HG02623 (cell line): ENCODE measurements around the gene PDE3B.
"Not testable (repeated sequence)": the region's sequence is repeated elsewhere in the genome, so short reads cannot be mapped to it uniquely, and the experiment has no call there.

Experiments used
- ATAC-seq: cut with Tn5 transposase; IDR thresholded peaks from one replicate; pipeline ENCODE4 v1.9.1; 2021; ENCODE audit warnings: moderate library complexity; ENCODE audit not compliant: unreplicated experiment

PDE3B gene

DNA sequence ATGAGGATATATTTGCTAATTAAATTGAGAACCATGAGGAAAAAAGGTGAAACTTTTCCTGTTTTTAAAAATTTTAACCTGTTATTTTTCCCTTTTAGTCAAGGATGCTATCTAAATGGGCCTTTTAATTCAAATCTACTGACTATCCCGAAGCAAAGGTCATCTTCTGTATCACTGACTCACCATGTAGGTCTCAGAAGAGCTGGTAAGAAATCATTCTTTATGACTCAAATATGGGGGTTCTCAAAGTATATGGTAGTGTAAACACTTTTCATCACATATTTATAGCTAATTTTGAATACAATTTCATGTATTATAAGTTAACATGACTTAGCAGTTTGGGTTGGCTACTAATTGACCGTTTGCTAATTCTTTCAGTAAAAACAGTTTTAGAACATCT lies 160.2 kb downstream of the PDE3B start:
- ATAC-seq: no peak

DNA sequence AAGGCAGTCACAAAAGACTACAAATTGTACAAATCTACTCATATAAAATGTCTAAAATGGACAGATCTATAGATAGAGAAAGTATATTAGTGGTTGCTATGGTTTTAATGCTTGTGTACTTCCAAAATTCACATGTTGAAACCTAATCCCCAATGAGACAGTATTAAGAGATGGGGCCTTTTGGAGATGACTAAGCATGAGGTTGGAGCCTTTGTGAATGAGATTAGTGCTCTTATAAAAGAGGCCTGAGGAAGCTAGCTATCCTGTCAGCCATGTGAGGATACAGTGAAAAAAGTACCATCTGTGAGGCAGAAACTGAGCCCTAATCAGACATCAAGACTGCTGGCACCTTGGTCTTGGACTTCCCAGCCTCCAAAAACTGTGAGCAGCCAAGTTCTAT lies 165.9 kb downstream of the PDE3B start:
- no peak for ATAC-seq

DNA sequence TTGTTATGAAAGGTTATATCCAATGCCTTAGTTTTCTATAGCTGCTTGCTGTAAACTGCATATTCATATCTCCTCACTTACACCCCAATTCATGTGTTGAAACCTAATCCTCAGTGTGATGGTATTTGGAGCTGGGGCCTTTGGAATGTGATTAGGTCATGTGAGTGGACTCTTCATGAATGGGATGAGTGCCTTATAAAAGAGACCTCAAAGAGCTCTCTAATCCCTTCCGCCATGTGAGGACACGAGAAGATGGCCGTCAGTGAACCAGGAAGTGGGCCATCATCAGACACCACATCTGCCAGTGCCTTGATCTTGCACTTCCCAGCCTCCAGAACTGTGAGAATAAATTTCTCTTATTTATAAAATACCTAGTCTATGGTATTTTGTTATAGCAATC lies 169.2 kb downstream of the PDE3B start:
- ATAC-seq: no peak

DNA sequence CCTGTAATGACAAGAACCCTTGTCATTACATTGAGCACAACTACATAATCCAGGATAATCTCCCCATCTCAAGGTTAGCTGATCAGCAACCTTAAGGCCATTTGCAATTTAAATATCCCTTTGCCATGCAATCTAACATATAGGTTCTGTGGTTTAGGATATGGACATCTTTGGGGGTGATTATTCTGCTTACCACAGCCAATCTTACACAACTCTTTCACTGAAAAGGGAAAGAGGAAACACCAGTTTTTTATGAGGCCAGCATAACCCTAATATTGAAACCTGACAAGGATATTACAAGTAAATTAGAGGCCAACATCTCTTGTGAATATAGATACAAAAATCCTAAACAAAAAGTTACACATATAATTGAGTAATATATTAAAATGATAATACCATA lies 169.9 kb downstream of the PDE3B start:
- no peak for ATAC-seq

DNA sequence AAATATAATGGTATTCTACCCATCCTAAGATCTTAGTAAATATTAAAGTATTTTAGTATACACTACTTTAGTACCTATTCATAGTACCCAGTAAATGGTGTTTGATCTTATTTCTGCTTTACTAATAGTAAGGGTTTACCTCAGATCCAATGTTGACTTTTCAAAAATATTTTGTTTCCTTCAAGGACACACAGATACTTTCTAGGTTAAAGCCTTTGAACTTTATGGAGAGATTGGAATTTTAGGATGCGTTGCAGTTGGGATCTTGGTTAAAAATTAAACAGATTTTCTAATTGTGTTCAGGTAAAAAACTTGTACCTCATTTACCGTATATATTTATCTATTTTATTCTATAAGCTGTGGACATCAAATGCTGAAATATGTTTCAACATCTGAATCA lies 175.2 kb downstream of the PDE3B start:
- ATAC-seq: no peak

DNA sequence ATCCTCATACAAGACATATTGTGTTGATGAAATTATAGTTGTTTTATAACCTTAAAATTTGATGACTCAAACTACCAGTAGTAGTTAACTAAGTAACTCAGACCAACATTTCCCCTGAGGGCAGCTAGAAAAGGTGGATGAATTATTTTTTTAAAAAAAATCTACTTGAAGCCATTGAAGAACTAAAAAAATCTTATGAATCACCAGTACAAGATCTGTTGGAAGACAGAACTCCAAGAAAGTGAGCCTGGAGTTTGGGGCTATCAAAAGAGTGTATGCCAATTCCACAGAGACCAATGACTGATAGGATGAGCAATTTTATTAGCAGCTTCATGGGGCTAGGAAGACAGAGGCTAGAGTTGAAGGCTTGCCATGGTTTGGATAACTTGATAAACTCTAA lies 176.0 kb downstream of the PDE3B start:
- ATAC-seq: no peak

DNA sequence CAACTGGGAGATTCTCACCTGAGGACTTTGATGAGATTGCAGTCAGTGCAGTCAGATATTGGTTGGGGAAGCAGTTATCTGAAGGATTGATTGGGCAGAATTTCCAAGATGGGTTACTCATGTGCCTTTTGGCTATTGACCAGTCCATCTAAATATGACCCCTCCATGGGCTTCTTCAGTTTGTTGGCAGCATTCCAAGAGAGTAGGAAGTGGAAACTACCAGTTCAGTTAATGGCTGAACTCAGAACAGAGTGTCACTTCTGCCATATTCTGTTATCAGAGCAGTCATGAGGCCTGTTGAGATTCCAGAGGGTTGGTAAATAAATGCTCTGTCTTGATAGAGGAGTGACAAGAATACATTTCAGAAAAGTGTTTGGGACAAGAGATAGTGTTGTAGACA lies 177.4 kb downstream of the PDE3B start:
- ATAC-seq: no peak

DNA sequence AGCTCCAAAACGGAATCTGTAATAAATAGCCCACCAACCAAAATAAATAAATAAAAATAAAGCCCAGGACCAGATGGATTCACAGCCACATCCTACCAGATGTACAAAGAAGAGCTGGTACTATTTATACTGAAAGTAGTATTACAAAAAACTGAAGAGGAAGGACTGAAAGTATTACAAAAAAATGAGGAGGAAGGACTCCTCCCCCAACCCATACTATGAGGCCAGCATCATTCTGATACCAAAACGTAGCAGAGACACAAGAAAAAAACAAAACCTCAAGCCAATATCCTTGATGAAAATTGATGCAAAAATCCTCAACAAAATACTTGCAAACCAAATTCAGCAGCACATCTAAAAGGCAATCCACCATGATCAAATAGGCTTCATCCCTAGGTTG lies 183.0 kb downstream of the PDE3B start:
- ATAC-seq: no peak

DNA sequence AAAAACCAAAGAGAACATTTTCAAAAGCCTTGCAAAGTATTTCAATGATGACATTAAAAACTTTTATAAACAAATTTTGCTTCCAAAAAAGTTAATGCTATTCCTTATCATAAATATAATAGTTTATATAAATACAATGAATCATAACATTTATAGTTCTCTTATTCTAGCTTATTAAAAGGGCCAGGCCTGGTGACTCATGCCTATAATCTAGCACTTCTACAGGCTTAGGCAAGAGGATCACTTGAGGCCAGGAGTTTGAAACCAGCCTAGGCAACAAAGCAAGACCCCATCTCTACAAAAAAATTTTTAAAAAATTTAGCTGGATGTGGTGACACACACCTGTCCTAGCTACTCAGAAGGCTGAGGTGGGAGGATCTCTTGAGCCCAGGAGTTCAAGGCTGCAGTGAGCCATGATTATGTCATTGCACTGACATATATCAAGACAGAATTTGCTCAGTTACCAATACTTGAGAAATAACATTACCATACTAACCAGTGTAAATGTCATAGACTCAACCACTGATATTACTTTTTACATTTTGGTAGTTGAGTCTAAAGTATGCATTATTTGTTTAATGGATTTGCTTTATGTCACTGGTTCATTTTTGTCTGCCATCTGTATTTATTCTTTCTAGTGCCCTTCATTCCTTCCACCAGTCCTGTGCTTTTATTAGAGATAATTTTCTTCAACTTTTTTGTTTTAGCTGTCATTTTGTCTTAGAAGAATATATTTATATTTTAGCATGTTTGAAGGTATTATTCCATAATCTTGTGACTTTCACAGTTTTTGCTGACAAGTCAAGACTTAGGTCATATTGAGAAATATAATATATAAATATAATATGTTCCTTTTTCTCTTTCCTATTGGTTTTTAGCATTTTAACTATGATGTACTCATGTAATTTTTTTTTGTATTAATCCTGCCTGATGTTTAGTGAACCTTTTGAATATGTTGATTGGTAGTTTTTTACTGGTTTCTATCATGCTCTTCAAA lies 192.2 kb downstream of the PDE3B start:
- no peak for ATAC-seq

DNA sequence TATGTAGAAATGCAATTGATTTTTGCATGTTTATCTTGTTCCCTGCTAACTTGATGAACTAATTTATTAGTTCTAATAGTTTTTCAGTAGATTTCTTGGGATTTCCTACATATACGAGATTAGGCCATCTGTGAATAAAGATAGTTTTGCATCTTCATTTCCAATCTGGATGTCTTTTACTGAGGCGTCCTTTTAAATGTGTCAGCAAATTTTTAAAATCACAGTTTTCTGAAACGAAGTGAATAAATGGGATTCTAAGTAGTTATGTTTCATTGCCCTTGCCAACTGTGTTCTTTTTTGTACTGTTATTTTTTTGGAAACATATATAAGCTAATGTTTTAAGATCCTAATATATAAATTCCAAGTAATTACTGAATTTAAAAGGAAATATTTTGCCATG lies 198.4 kb downstream of the PDE3B start:
- no peak for ATAC-seq

DNA sequence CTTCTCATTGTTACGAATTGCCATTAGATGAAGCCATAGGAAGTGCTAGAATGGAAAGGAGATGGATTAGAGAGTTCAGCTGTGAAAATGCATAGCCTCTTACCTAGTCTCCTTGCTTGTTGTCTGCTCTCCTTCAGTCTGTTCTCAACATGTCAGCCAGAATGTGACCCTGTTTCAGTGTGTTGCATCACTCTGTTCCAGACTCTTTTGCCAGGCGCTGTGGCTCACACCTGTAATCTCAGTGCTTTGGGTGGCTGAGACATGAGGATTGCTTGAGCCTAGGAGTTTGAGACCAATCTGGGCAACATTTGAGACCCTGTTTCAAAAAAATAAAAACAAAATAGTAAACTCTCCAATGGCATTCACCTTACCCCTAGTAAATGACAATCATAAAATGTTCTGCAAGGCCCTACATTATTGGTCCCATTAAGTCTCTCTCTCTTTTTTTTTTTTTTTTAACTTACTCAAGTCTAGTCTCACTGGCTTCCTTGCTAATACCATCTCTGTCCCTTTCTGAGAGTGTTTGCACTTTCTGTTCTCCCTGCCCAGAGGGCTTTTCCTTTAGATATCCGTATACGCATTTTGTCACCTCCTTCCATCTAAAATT lies 209.1 kb downstream of the PDE3B start:
- ATAC-seq: no peak

DNA sequence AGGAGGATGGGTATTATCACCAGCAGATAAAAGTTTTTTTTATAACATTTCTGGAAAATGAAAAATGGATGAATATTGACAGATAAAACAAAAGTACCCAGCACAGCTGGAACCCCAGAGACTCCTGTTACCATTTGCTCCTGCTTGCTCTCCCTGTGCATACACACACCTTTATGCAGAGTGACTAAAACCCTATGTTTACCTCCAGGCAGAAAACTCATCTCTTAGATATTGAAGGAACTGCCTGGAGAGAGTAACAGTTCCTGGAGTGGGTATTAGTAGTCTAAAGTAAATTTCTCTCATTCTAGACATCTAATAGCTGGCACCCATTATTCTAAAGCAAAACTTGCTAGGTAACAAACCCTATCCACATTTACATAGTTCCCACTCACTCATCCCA lies 210.5 kb downstream of the PDE3B start:
- ATAC-seq: no peak

DNA sequence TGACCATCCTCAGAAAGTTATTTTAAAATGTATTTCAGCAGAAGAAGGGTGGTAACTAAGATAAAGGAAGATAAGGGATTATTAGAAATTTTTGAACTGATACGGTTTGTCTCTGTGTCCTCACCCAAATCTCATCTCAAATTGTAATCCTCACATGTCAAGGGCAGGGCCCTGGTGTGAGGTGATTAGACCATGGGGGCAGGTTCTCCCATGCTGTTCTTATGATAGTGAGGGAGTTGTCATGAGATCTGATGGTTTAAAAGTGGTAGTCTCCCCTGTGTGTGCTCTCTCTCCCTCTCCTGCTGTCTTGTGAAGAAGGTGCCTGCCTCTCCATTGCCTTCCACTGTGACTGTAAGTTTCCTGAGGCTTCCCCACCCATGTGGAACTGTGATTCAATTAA lies 212.3 kb downstream of the PDE3B start:
- ATAC-seq: no peak

DNA sequence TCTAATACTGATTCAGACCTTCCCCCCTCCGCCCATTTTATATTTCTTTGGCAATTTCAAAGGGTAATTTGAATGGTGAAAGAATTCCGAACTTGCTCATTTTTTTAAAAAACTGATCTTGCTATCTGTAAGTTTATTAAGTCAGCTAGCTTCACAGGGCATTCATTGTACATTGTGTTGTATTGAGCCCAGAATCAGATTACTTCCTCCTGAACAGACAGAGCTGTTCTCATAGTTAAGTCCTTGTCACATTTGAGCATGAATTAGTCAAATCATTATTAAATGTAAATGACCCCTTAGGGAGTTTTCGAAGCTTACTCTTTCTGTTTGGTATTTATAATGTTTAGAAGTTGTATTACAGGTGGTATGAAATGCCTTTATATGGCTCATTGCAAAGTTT lies 214.0 kb downstream of the PDE3B start:
- ATAC-seq: no peak

DNA sequence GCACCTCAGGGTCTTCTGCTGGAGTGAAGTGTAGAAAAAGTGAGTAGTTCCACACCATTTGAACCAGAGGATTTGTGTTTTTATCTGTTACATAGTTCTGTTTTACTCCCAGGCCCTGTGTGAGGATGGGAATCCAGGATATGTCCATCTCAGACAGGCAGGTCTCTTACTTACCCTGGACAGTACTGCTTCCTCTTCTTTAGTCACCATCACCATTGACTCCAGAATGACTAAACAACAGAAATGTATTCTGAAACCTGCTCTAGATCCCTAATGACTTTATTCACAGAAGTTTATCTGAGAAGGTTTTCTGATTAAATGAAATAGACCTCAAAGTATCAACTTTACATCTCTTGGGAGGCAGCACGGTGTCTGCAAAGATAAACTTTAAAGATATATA lies 214.8 kb downstream of the PDE3B start:
- ATAC-seq: no peak

DNA sequence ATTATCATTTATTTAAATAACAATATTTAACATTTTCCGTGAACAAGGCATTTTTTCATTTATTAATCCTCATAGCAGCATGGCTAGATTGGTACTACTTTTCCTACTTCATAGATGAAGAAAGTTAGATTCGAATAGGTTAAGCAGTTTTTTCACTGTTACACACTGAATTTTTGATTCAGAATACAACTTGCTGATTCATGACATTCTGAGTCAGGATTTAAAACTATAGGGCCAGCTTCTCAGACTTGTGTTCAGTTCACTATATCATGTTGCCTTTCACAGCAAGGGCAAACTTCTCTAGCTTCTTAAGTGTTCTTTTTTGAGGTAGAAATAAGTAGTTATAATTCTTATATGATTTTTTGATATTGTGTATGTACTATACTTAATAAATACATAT lies 216.9 kb downstream of the PDE3B start:
- ATAC-seq: no peak

DNA sequence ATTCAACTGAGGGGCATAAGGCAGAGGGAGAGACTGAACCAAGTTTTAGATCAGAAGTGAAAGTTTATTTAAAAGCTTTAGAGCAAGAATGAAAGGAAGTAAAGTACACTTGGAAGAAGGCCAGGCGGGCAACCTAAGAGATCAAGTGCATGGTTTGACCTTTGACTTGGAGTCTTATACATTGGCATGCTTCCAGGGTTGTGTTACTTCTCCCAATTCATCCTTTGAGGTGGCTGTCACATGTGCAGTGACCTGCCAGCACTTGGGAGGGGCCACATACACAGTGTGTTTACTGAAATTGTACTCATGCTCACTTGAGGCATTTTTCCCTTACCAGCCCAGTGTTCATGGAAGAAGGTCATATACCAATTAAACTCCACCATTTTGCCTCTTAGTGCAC lies 218.1 kb downstream of the PDE3B start:
- ATAC-seq: no peak

DNA sequence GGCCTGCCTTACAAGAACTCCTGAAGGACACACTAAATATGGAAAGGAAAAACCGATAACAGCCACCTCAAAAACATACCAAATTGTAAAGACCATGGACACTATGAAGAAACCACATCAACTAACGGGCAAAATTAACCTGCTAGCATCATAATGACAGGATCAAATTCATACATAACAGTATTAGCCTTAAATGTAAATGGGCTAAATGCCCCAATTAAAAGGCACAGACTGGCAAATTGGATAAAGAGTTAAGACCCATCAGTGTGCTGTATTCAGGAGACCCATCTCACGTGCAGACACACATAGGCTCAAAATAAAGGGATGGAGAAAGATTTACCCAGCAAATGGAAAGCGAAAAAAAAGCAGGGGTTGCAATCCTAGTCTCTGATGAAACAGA lies 220.2 kb downstream of the PDE3B start:
- not testable (repeated sequence) for ATAC-seq

DNA sequence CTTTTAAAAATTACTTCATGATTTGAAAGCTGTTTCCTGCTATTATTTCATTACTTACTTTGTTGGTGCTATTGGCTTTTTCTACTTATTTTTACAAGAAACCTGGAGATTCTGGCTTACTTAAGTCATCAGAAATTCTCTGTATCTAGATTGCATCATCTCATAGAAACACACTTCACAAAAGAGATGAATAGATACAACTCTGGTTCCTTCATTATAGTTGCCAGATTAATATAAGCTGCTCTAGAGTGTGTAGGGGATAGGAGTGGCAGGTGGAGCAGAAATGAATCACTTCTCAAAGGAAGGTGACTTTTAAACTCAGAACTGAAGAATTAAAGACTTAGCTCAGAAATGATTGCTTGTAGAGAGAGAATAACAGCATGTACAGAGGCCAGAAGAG lies 228.4 kb downstream of the PDE3B start:
- no peak for ATAC-seq

DNA sequence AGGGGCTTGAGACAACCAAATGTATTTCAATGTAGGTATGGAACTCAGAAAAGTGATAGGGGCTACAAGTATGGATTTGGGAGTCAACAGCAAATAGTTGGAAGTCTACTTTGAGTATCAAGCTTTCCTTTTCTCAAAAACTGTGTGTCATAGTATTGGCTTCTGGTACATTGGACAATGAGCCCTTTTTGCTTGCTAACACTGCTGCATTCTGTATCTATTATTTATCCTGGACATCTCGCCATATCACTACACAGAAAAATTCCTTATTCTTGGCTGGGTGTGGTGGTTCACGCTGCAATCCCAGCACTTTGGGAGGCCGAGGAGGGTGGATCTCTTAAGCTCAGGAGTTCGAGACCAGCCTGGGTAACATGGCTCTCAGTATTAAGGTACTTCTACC lies 230.0 kb downstream of the PDE3B start:
- no peak for ATAC-seq

DNA sequence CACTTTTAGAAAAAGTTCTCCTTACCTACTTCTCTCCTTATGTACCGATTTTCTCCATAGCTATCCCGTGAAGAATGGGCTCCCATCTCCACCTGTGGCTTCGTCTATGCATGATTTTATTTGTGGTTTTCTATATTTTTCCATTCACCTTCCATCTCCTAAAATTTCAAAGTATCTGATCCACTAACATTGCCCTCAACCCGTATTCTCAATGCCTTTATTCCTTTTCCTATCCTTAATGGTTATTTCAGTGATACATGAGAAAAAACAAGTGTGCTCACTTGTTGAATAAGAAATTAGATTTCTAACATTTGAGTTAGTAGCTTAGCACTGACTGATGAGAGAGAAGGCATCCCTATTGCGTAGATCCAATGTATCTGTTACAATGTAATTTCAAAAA lies 231.6 kb downstream of the PDE3B start:
- no peak for ATAC-seq

DNA sequence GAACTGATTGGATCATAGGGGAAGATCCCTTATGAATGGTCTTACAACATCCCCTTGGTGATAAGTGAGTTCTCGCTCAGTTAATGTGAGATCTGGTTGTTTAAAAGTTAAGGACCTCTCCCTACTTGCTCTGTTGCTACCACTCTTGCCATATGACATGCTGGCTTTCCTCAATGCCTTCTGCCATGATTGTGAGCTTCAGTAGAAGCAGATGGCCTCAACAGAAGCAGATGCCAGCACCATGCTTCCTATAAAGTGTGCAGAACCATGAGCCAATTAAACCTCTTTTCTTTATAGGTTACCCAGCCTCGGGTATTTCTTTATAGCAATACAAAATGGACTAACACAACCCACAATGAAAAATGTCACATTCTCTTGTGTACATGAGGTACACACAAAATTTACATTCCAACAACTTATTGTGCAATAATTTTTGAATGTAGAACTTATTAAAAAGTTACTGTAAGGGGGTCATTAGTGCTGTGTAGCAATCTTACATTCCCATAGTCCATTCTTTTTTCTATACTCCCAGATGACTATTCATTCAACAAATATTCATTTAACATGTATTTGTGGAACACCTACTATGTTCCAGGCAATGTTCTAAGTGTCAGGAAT lies 238.1 kb downstream of the PDE3B start:
- no peak for ATAC-seq
